ENCODE measurements around the gene ATP9B. TPM values are rescaled to one million over a fixed set of nuclear protein-coding genes. Genes with fewer than 3 reads are reported as not detected.

Gene ATP9B
- total RNA-seq, 1 experiment from 2014 or later = 17.8 TPM

GRCh38 chr18:79272916-79273315 lies 203.7 kb downstream of the ATP9B start:
- TF ChIP-seq ATF3 (IDR thresholded peaks at IDR 0.05) (no peak), POLR2A (IDR thresholded peaks at IDR 0.05; ENCODE audit: borderline replicate concordance, extremely low read depth, insufficient read depth, insufficient read length) (no peak), CTCF (IDR thresholded peaks at IDR 0.05 in 2 of 3, conservative IDR thresholded peaks at IDR 0.05 in 1 of 3; ENCODE audit: borderline replicate concordance in 1 of 3, insufficient read depth in 1 of 3, low read depth in 2 of 3, low read length in 2 of 3) (no peak), SP1 (IDR thresholded peaks at IDR 0.05; ENCODE audit: low read depth) (no peak), ELF1 (IDR thresholded peaks at IDR 0.05; ENCODE audit: borderline replicate concordance, low read depth) (no peak), TCF7L2 (IDR thresholded peaks at IDR 0.05; ENCODE audit: borderline replicate concordance, extremely low read depth, insufficient read depth, insufficient read length) (no peak), POLR2AphosphoS5 (IDR thresholded peaks at IDR 0.05; ENCODE audit: low read depth, low read length) (no peak), CBX3 (IDR thresholded peaks at IDR 0.05; ENCODE audit: low read depth) (no peak)
- no peaks in the 10 kb centered on the region for H3K27me3 ChIP-seq (ENCODE audit: insufficient read depth, low read length)
- no peaks in the 10 kb centered on the region for H3K9me2 ChIP-seq (ENCODE audit: insufficient read depth)
- H3K4me2 ChIP-seq (ENCODE audit: low read length) = no peak overlapping the region
- H3K4me3 ChIP-seq (replicated peaks in 1 of 2; ENCODE audit: low read depth in 1 of 2, low read length in 2 of 2) = no peak overlapping the region
- H3K9ac ChIP-seq (ENCODE audit: low read length) = no peak overlapping the region
- H3K9me3 ChIP-seq (ENCODE audit: control insufficient read depth in 1 of 2, insufficient read depth in 1 of 2, low read depth in 1 of 2, low read length in 2 of 2) = no peaks in the 10 kb centered on the region
- H2AFZ ChIP-seq (ENCODE audit: low read depth, low read length, poor library complexity, severe bottlenecking) = no peak overlapping the region
- no peaks in the 10 kb centered on the region for H3K79me2 ChIP-seq (ENCODE audit: insufficient read depth, low read length)
- POLR2A ChIA-PET = no interaction called here
- ATAC-seq (no peak), DNase-seq (ENCODE audit: low read depth, low spot score) (no peak)
- CTCF ChIA-PET = no interaction called here
- H3K4me1 ChIP-seq (ENCODE audit: control insufficient read depth in 1 of 2, insufficient read depth in 2 of 2, low read length in 2 of 2) = no peaks in the 10 kb centered on the region
- H3K27ac ChIP-seq (ENCODE audit: low read depth, low read length) = no peak overlapping the region
- no TSS peak for BruUV-seq (replicated peaks)
- H4K20me1 ChIP-seq (ENCODE audit: insufficient read depth) = no peaks in the 10 kb centered on the region
- RAD21 ChIA-PET (ENCODE audit: low non-redundant PET in 1 of 2, low total read pairs in 2 of 2, uncharacterized antibody in 2 of 2, unreplicated experiment in 2 of 2) = no interaction called here
- no peaks in the 10 kb centered on the region for H3K36me3 ChIP-seq (ENCODE audit: control insufficient read depth in 1 of 2, insufficient read depth in 2 of 2, low read length in 2 of 2)
- intact Hi-C loops (cut with micrococcal nuclease) = no loop called here

- intact Hi-C loops (cut with micrococcal nuclease) = no loop called here
- Histone ChIP-seq H2AFZ (ENCODE audit: low read depth, low read length, poor library complexity, severe bottlenecking) (no peak overlapping the region), H3K9ac (ENCODE audit: low read length) (no peak overlapping the region), H3K9me2 (ENCODE audit: insufficient read depth) (no peaks in the 10 kb centered on the region), H3K9me3 (ENCODE audit: control insufficient read depth in 1 of 2, insufficient read depth in 1 of 2, low read depth in 1 of 2, low read length in 2 of 2) (no peaks in the 10 kb centered on the region), H3K27ac (ENCODE audit: low read depth, low read length) (no peak overlapping the region), H4K20me1 (ENCODE audit: insufficient read depth) (no peaks in the 10 kb centered on the region), H3K4me2 (ENCODE audit: low read length) (no peak overlapping the region), H3K27me3 (ENCODE audit: insufficient read depth, low read length) (no peaks in the 10 kb centered on the region), H3K4me3 (replicated peaks in 1 of 2; ENCODE audit: low read depth in 1 of 2, low read length in 2 of 2) (no peak overlapping the region), H3K4me1 (ENCODE audit: control insufficient read depth in 1 of 2, insufficient read depth in 2 of 2, low read length in 2 of 2) (no peaks in the 10 kb centered on the region), H3K79me2 (ENCODE audit: insufficient read depth, low read length) (no peaks in the 10 kb centered on the region), H3K36me3 (ENCODE audit: control insufficient read depth in 1 of 2, insufficient read depth in 2 of 2, low read length in 2 of 2) (no peaks in the 10 kb centered on the region)
- POLR2A ChIA-PET = no interaction called here
- RAD21 ChIA-PET (ENCODE audit: low non-redundant PET in 1 of 2, low total read pairs in 2 of 2, uncharacterized antibody in 2 of 2, unreplicated experiment in 2 of 2) = no interaction called here
- DNase-seq (ENCODE audit: low read depth, low spot score) = no peak
- CTCF ChIA-PET = no interaction called here
- TF ChIP-seq RAD21 (IDR thresholded peaks at IDR 0.05; ENCODE audit: low read depth) = no peak
- no peak for TF ChIP-seq YY1 (IDR thresholded peaks at IDR 0.05; ENCODE audit: extremely low read depth, insufficient replicate concordance, low read depth, low read length)
- TF ChIP-seq EZH2 (IDR thresholded peaks at IDR 0.05) = no peak
- no TSS peak for BruUV-seq (replicated peaks)
- no peak for ATAC-seq
These were observed 205.6 kb downstream of the ATP9B start for GRCh38 chr18:79274823-79275222.

Measured in HCT116 (cell line).